ENCODE data around the gene BAZ1A. TPM values are rescaled to one million over a fixed set of nuclear protein-coding genes. Genes with fewer than 3 reads are reported as not detected.

The BAZ1A gene
- total and polyA plus RNA-seq, 10 of the 15 experiments (the other 5 are each of a cell fraction or from before 2014, with no cell fraction given): 34.3 to 96.5 (median 50.7) TPM

- ChIA-PET SMC1A (ENCODE audit: uncharacterized antibody, unreplicated experiment) (no interaction called here), POLR2A (no interaction called here), RAD21 (ENCODE audit: unreplicated experiment) (no interaction called here), CTCF (no interaction called here)
- Histone ChIP-seq H3K27ac (ENCODE audit: control insufficient read depth, insufficient read depth) (no peak overlapping the region), H3K9me3 (replicated peaks; ENCODE audit: control insufficient read depth, insufficient read depth, low read length) (peaks cover 8% of the 10 kb centered on the region; the same call in 2 of the 3 replicates), H4K20me1 (ENCODE audit: control insufficient read depth, insufficient read depth) (no peaks in the 10 kb centered on the region), H3K36me3 (ENCODE audit: control insufficient read depth in 2 of 2, insufficient read depth in 2 of 2, low read length in 1 of 2) (peaks cover 4 to 25% of the 10 kb centered on the region in 2 experiments), H2AFZ (ENCODE audit: control insufficient read depth, low read depth, low read length) (no peak overlapping the region), H3K27me3 (replicated peaks in 1 of 2; ENCODE audit: control insufficient read depth in 2 of 2, insufficient read depth in 2 of 2, low read length in 1 of 2) (no peaks in the 10 kb centered on the region), H3K79me2 (ENCODE audit: control insufficient read depth, insufficient read depth, low read length) (no peaks in the 10 kb centered on the region), H3K4me1 (ENCODE audit: control insufficient read depth, insufficient read depth, low read length) (no peaks in the 10 kb centered on the region), H3K4me3 (no peak overlapping the region), H3K9ac (ENCODE audit: control insufficient read depth, insufficient read depth, low read length) (no peak overlapping the region), H3K4me2 (ENCODE audit: control insufficient read depth, insufficient read depth) (no peak overlapping the region)
- in situ Hi-C loops (cut with MboI) (no loop called here), intact Hi-C loops (cut with micrococcal nuclease; ENCODE audit: unreplicated experiment) (no loop called here)
- DNase-seq (ENCODE audit: low read depth, low spot score) (no peak), ATAC-seq (no peak), FAIRE-seq (peak; percentile 18)
- TF ChIP-seq SMAD1 (IDR thresholded peaks at IDR 0.05; ENCODE audit: low read depth, partially characterized antibody) (no peak), ASH2L (IDR thresholded peaks at IDR 0.05; ENCODE audit: borderline replicate concordance, low read depth) (no peak), SMAD5 (IDR thresholded peaks at IDR 0.05; ENCODE audit: low read depth) (no peak), MYB (IDR thresholded peaks at IDR 0.05; ENCODE audit: borderline replicate concordance, low read depth, low read length) (no peak), IKZF1 (conservative IDR thresholded peaks at IDR 0.05) (no peak), ZBTB4 (CRISPR knock-in tag; IDR thresholded peaks at IDR 0.05) (no peak), PAX5 (IDR thresholded peaks at IDR 0.05; ENCODE audit: borderline replicate concordance, low read depth, low read length) (no peak), TCF3 (IDR thresholded peaks at IDR 0.05; ENCODE audit: borderline replicate concordance, insufficient read depth, low read depth, low read length) (no peak), SRF (IDR thresholded peaks at IDR 0.05; ENCODE audit: low read depth in 2 of 2, low read length in 2 of 2) (no peak), POLR2A (IDR thresholded peaks at IDR 0.05; ENCODE audit: low read depth, low read length) (no peak), NFYA (IDR thresholded peaks at IDR 0.05; ENCODE audit: borderline replicate concordance, low read depth, low read length) (no peak), ZNF622 (IDR thresholded peaks at IDR 0.05) (no peak)
- BruUV-seq (replicated peaks): TSS peak; percentile 47
- WGBS (ENCODE audit: insufficient coverage, insufficient replicate concordance, low lambda C conversion rate, missing lambda C conversion rate): 96% methylated on average over 3 of the region's 3 CpGs
Measured at GRCh38 chr14:34806257-34806656, 68.9 kb downstream of the BAZ1A start.

All from GM12878 (cell line).